Ishikawa (cell line): ENCODE measurements around the gene PPP2CA.

Experiments
- CEBPB ChIP-seq: IDR thresholded peaks from 2 replicates; pipeline ENCODE4 v1.6.1; 2012
- CREB1 ChIP-seq: IDR thresholded peaks from 2 replicates; pipeline ENCODE4 v1.6.1; 2012; ENCODE audit warnings: low read depth
- EGR1 ChIP-seq: IDR thresholded peaks from 2 replicates; pipeline ENCODE4 v1.6.1; 2012
- EP300 ChIP-seq: IDR thresholded peaks from 2 replicates; pipeline ENCODE4 v1.6.1; 2012; ENCODE audit warnings: borderline replicate concordance
- FOXM1 ChIP-seq: IDR thresholded peaks from 2 replicates; pipeline ENCODE4 v1.6.1; 2012; ENCODE audit warnings: low read depth, borderline replicate concordance
- NFIC ChIP-seq: IDR thresholded peaks from 2 replicates; pipeline ENCODE4 v1.6.1; 2012
- RAD21 ChIP-seq: IDR thresholded peaks from 2 replicates; pipeline ENCODE4 v1.6.1; 2012; ENCODE audit warnings: low read depth
- TAF1 ChIP-seq: IDR thresholded peaks from 2 replicates; pipeline ENCODE4 v1.6.1; 2012; ENCODE audit warnings: low read depth, mild to moderate bottlenecking
- TCF12 ChIP-seq: IDR thresholded peaks from 2 replicates; pipeline ENCODE4 v1.6.1; 2012; ENCODE audit warnings: low read depth
- TEAD4 ChIP-seq: IDR thresholded peaks from 2 replicates; pipeline ENCODE4 v1.6.1; 2012
- YY1 ChIP-seq: IDR thresholded peaks from 2 replicates; pipeline ENCODE4 v1.6.1; 2012; ENCODE audit warnings: low read depth
- ZBTB7A ChIP-seq: IDR thresholded peaks from 2 replicates; pipeline ENCODE4 v1.6.1; 2012; ENCODE audit warnings: low read depth
- TF ChIP-seq, protein P1 (sequence below): IDR thresholded peaks from 2 replicates; pipeline ENCODE4 v1.6.1; 2012
- TF ChIP-seq, protein P2 (sequence below): IDR thresholded peaks from 2 replicates; pipeline ENCODE4 v1.6.1; 2012; ENCODE audit warnings: low read depth, mild to moderate bottlenecking
- TF ChIP-seq, protein P3 (sequence below): IDR thresholded peaks from 2 replicates; pipeline ENCODE4 v1.6.1; 2012

The PPP2CA gene

DNA sequence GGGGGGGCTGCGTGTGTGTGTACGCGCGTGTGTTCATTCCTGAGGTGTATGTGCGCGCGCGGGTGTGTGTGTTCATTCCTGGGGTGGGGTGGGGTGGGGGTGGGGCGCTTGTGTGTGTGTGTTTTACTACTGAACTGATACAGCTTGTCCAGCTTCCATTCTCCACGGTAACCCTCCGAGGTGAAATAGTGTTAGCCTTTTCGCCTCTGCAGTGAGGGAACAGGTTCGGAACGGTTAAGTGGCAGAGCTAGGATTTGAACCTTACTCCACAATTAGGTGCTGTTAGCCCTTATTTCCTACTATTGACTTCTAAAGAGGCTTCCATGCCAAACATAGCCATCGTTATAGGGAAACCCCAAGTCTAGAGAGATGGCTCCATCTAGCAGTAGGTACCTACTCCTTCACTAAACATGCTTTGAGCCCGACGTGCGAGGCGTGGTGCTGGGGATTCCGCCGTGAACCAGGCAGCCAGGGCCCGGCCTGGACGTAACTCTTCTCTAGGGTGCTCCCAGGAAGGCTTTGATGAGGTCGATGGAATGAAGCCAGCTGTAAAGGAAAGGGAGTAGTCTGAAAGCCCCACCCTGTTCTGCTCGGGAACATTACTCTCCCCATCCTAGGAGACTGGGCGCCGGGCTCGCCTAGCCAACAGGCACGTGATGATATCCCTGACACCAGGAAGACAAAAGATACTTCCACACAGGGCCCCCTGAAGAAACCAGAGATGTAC lies 48.3 kb downstream of the PPP2CA start:
- TF ChIP-seq TCF12 (no peak), RAD21 (no peak), ZBTB7A (no peak), TEAD4 (no peak), YY1 (no peak), CEBPB (no peak)
- TF ChIP-seq, protein P1, sequence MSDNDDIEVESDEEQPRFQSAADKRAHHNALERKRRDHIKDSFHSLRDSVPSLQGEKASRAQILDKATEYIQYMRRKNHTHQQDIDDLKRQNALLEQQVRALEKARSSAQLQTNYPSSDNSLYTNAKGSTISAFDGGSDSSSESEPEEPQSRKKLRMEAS = no peak
- TF ChIP-seq, protein P2, sequence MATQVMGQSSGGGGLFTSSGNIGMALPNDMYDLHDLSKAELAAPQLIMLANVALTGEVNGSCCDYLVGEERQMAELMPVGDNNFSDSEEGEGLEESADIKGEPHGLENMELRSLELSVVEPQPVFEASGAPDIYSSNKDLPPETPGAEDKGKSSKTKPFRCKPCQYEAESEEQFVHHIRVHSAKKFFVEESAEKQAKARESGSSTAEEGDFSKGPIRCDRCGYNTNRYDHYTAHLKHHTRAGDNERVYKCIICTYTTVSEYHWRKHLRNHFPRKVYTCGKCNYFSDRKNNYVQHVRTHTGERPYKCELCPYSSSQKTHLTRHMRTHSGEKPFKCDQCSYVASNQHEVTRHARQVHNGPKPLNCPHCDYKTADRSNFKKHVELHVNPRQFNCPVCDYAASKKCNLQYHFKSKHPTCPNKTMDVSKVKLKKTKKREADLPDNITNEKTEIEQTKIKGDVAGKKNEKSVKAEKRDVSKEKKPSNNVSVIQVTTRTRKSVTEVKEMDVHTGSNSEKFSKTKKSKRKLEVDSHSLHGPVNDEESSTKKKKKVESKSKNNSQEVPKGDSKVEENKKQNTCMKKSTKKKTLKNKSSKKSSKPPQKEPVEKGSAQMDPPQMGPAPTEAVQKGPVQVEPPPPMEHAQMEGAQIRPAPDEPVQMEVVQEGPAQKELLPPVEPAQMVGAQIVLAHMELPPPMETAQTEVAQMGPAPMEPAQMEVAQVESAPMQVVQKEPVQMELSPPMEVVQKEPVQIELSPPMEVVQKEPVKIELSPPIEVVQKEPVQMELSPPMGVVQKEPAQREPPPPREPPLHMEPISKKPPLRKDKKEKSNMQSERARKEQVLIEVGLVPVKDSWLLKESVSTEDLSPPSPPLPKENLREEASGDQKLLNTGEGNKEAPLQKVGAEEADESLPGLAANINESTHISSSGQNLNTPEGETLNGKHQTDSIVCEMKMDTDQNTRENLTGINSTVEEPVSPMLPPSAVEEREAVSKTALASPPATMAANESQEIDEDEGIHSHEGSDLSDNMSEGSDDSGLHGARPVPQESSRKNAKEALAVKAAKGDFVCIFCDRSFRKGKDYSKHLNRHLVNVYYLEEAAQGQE = no peak

DNA sequence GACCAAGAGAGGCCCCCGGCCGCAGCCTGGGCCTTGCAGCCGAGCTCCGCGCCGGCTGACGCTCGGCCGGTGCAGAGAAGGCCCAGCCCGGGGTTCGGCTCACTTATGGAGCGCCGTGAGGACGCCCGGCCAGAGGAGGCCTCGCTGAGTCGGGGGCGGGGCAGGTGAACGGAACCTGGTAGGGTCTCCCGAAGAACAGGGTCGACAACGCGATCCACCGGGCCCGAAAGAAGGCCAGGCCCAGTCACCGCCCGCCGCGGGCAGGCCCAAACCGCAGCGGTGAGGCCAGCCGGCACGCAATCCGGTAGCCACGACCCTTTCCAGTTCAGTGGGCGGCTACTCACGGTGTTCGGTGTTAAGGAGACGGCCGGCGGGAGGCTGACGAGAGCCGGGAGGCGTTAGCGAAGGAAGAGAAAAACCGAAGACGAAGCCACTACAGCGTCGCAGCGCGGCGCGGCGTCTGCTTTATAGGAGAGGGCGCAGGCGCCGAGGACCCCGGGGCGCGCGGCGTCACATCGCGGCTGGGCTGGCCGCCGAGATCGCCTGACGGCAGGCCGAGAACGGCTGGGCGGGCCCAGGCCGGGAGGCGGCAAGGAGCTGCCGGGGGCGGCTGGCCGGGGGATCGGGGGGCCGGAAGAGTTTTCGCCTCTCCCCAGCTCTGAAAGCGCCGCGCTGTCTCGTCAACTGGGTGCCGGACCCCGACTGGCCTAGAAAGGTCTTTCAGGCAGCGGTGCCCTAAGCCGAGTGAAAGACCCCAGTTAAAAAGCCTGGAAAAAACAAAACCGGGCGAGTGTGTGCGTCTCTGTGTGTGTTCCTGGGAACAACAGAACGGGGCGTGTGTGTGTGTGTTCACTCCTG lies 49.1 kb downstream of the PPP2CA start, which contains the start of gene SKP1:
Gene SKP1, minus strand, starts transcription at position 440 of the 858 bp plus-strand sequence. CDS start 2,928 bp downstream, outside the sequence.
- TF ChIP-seq CREB1 = no peak; the same call in 1 of the 2 replicates
- TF ChIP-seq, protein P1 = peak; percentile 62
- 0 out of 2 replicates have a peak, but pooled peaks have one; percentile 23 for TF ChIP-seq TCF12
- TF ChIP-seq TAF1 = peak; percentile 70
- TF ChIP-seq TEAD4 = peak; percentile 18; the same call in 1 of the 2 replicates
- no peak for TF ChIP-seq CEBPB

DNA sequence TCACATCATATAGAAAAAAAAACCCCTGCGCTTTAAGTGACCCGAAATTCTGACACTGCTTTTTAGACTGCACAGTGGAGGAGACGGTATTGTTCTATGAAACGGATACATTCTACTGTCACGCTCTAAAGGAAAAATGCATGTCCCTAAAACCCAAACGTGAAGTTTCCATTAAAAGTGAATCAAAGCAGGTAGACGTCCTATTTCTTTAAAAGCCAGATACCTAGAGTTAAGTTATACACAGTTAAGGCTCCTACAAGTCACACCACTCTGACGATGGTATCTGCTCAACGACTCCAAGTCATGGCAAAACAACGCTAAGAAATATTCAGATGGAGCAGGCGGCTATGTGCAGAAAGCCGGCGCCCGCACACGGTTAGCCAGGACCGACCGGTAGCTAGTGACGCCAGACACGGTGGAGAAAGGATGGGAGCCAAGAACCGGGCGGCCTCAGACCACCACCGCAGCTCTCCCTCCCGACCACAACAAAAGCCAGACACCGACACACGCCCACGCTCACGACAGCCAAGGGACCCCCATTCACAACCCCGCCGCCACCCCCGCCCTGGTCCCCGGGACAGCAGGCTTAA lies 49.9 kb downstream of the PPP2CA start:
- TF ChIP-seq TEAD4 (no peak), ZBTB7A (no peak), CREB1 (no peak), EGR1 (no peak), NFIC (no peak), YY1 (no peak), RAD21 (no peak), CEBPB (no peak), TCF12 (no peak), EP300 (no peak), TAF1 (no peak), FOXM1 (no peak)
- TF ChIP-seq, protein P2 = no peak
- TF ChIP-seq, protein P1 = no peak
- TF ChIP-seq, protein P3, sequence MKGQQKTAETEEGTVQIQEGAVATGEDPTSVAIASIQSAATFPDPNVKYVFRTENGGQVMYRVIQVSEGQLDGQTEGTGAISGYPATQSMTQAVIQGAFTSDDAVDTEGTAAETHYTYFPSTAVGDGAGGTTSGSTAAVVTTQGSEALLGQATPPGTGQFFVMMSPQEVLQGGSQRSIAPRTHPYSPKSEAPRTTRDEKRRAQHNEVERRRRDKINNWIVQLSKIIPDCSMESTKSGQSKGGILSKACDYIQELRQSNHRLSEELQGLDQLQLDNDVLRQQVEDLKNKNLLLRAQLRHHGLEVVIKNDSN = no peak

DNA sequence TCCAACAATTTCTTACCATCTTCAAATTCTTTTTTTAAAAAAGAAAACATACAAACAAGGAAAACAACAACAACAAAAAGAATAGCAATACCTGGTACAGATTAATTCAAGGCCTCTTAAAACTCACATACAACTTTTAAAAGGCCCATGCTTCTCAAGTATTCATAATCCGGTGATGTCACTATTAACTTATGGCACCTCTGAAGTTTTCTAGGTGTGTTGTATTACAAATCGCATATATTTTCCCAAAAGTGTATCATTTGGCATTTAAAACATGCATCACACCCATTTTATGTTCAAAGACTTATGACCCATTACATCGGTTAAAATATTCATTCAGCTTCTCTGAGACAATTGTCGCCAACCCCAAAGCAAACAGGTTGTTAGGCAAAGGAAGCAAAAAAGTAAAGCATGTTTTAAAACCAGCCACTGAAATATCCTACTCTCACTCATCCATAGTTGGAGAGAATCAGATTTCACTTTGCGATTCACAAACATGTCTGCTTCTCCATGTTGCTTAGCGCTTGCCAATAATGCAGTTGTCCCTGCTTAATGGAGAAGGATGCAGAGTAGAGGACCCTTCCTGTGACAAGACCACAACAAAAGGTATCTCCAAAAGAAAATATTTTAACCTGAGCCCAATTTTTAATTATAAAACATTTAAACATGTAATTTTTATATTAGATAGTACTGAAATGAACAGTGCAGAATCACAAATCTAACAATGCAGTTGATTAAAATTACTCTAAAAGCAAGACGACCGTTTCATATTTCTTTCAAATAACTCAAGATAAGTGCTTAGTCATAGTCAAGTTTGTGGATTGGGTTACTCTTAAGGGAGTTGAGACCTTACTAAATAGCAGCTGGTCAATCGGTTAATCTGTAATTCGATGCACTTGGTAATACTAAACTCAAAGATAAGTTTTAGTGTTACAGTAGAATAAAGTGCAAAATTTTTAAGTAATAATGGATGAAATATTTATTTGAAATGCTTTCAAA lies 50.7 kb downstream of the PPP2CA start:
- TF ChIP-seq, protein P2 = no peak
- TF ChIP-seq NFIC = no peak
- no peak for TF ChIP-seq CREB1
- no peak for TF ChIP-seq ZBTB7A
- 0 out of 2 replicates have a peak, but pooled peaks have one; percentile 14 for TF ChIP-seq FOXM1
- TF ChIP-seq, protein P1 = no peak
- peak; percentile 61 for TF ChIP-seq YY1
